ENCODE measurements around the gene SLC9A4. TPM values are rescaled to one million over a fixed set of nuclear protein-coding genes. Genes with fewer than 3 reads are reported as not detected.

SLC9A4 gene
- total RNA-seq, 1 donor, result not detected

GRCh38 chr2:102547462-102547861, 74.4 kb downstream of the SLC9A4 start:
- Histone ChIP-seq H2AFZ (ENCODE audit: low read length) (no peak overlapping the region), H3K4me1 (ENCODE audit: insufficient read depth, low read length) (no peaks in the 10 kb centered on the region), H3K36me3 (ENCODE audit: insufficient read depth, low read length) (no peaks in the 10 kb centered on the region), H4K20me1 (ENCODE audit: insufficient read depth, low read length) (no peaks in the 10 kb centered on the region), H3K4me2 (ENCODE audit: insufficient read depth, low read length) (no peak overlapping the region), H3K27ac (ENCODE audit: low read depth, low read length) (no peak overlapping the region), H3K27me3 (ENCODE audit: insufficient read depth, low read length) (no peaks in the 10 kb centered on the region), H3K79me2 (ENCODE audit: insufficient read depth, low read length) (no peaks in the 10 kb centered on the region), H3K4me3 (ENCODE audit: insufficient read depth, low read length) (no peak overlapping the region), H3K9me3 (ENCODE audit: low read depth, low read length) (peaks cover 2% of the 10 kb centered on the region)
- TF ChIP-seq CTCF (IDR thresholded peaks at IDR 0.05; ENCODE audit: extremely low read depth, low read depth, low read length), result no peak
- no peak for DNase-seq (ENCODE audit: insufficient read length, low spot score, missing footprints)

- no peak for DNase-seq (ENCODE audit: insufficient read length, low spot score, missing footprints)
- Histone ChIP-seq H3K27ac (ENCODE audit: low read depth, low read length) (no peak overlapping the region), H3K4me3 (ENCODE audit: insufficient read depth, low read length) (no peak overlapping the region), H4K20me1 (ENCODE audit: insufficient read depth, low read length) (no peaks in the 10 kb centered on the region), H3K79me2 (ENCODE audit: insufficient read depth, low read length) (no peaks in the 10 kb centered on the region), H3K9me3 (ENCODE audit: low read depth, low read length) (peaks cover 2% of the 10 kb centered on the region), H3K36me3 (ENCODE audit: insufficient read depth, low read length) (no peaks in the 10 kb centered on the region), H2AFZ (ENCODE audit: low read length) (no peak overlapping the region), H3K4me2 (ENCODE audit: insufficient read depth, low read length) (no peak overlapping the region), H3K27me3 (ENCODE audit: insufficient read depth, low read length) (no peaks in the 10 kb centered on the region), H3K4me1 (ENCODE audit: insufficient read depth, low read length) (no peaks in the 10 kb centered on the region)
- TF ChIP-seq CTCF (IDR thresholded peaks at IDR 0.05; ENCODE audit: extremely low read depth, low read depth, low read length), result no peak
Measured at GRCh38 chr2:102549027-102549426, 76.0 kb downstream of the SLC9A4 start.

GRCh38 chr2:102550151-102550550, 77.1 kb downstream of the SLC9A4 start:
- no peak overlapping the region for H3K4me2 ChIP-seq (ENCODE audit: insufficient read depth, low read length)
- no peak overlapping the region for H3K27ac ChIP-seq (ENCODE audit: low read depth, low read length)
- no peaks in the 10 kb centered on the region for H3K4me1 ChIP-seq (ENCODE audit: insufficient read depth, low read length)
- peaks cover 2% of the 10 kb centered on the region for H3K9me3 ChIP-seq (ENCODE audit: low read depth, low read length)
- DNase-seq (ENCODE audit: insufficient read length, low spot score, missing footprints), result no peak
- no peak overlapping the region for H3K4me3 ChIP-seq (ENCODE audit: insufficient read depth, low read length)
- H3K79me2 ChIP-seq (ENCODE audit: insufficient read depth, low read length), result no peaks in the 10 kb centered on the region
- no peaks in the 10 kb centered on the region for H4K20me1 ChIP-seq (ENCODE audit: insufficient read depth, low read length)
- no peak for TF ChIP-seq CTCF (IDR thresholded peaks at IDR 0.05; ENCODE audit: extremely low read depth, low read depth, low read length)
- H3K36me3 ChIP-seq (ENCODE audit: insufficient read depth, low read length), result no peaks in the 10 kb centered on the region
- no peaks in the 10 kb centered on the region for H3K27me3 ChIP-seq (ENCODE audit: insufficient read depth, low read length)
- H2AFZ ChIP-seq (ENCODE audit: low read length), result no peak overlapping the region

- Histone ChIP-seq H3K4me3 (ENCODE audit: insufficient read depth, low read length) (no peak overlapping the region), H3K9me3 (ENCODE audit: low read depth, low read length) (peaks cover 2% of the 10 kb centered on the region), H4K20me1 (ENCODE audit: insufficient read depth, low read length) (no peaks in the 10 kb centered on the region), H3K27me3 (ENCODE audit: insufficient read depth, low read length) (no peaks in the 10 kb centered on the region), H3K36me3 (ENCODE audit: insufficient read depth, low read length) (no peaks in the 10 kb centered on the region), H3K79me2 (ENCODE audit: insufficient read depth, low read length) (no peaks in the 10 kb centered on the region), H3K4me2 (ENCODE audit: insufficient read depth, low read length) (no peak overlapping the region), H3K4me1 (ENCODE audit: insufficient read depth, low read length) (no peaks in the 10 kb centered on the region), H3K27ac (ENCODE audit: low read depth, low read length) (no peak overlapping the region), H2AFZ (ENCODE audit: low read length) (no peak overlapping the region)
- no peak for DNase-seq (ENCODE audit: insufficient read length, low spot score, missing footprints)
- no peak for TF ChIP-seq CTCF (IDR thresholded peaks at IDR 0.05; ENCODE audit: extremely low read depth, low read depth, low read length)
Measured at GRCh38 chr2:102551329-102552096, 78.5 kb downstream of the SLC9A4 start.

Data from osteoblast (primary cell).